ENCODE measurements around the gene STRIT1.
"Not testable (repeated sequence)": the region's sequence is repeated elsewhere in the genome, so short reads cannot be mapped to it uniquely, and the experiment has no call there.

Gene STRIT1

GRCh38 chr3:155262855-155263254 lies 30.6 kb downstream of the STRIT1 start:
- DNase-seq = not testable (repeated sequence)

GRCh38 chr3:155262295-155262694 lies 31.2 kb downstream of the STRIT1 start:
- DNase-seq = no peak

- no peak for DNase-seq
Observed at GRCh38 chr3:155254445-155254844, 39.0 kb downstream of the STRIT1 start.

- DNase-seq = no peak
Observed at GRCh38 chr3:155252535-155252934, 40.9 kb downstream of the STRIT1 start.

- no peak for DNase-seq
Observed at GRCh38 chr3:155252021-155252420, 41.5 kb downstream of the STRIT1 start.

GRCh38 chr3:155248531-155249187 lies 44.8 kb downstream of the STRIT1 start:
- no peak for DNase-seq

GRCh38 chr3:155244699-155245098 lies 48.8 kb downstream of the STRIT1 start:
- no peak for DNase-seq

- no peak for DNase-seq
Observed at GRCh38 chr3:155244216-155244615, 49.3 kb downstream of the STRIT1 start.

GRCh38 chr3:155243512-155243921 lies 50.0 kb downstream of the STRIT1 start:
- no peak for DNase-seq

- no peak for DNase-seq
Observed at GRCh38 chr3:155242342-155242741, 51.1 kb downstream of the STRIT1 start.

- no peak for DNase-seq
Observed at GRCh38 chr3:155241579-155241978, 51.9 kb downstream of the STRIT1 start.

Data from NCI-H2029 treated with DMSO at 0.1 percent for 48 hours (cell line).